WTC11 (cell line): ENCODE measurements around the gene SCYL1.

Source experiments
- ATF6 ChIP-seq: sonication (generic); formaldehyde crosslinking; IDR thresholded peaks from 2 replicates; pipeline ENCODE4 v1.8.1; 2023; ENCODE audit warnings: mild to moderate bottlenecking, missing genetic modification reagents
- CREM ChIP-seq: sonication (generic); formaldehyde crosslinking; IDR thresholded peaks from 2 replicates; pipeline ENCODE4 v1.8.1; 2022; ENCODE audit warnings: mild to moderate bottlenecking, missing genetic modification reagents, moderate library complexity
- E2F5 ChIP-seq: sonication (generic); formaldehyde crosslinking; IDR thresholded peaks from 2 replicates; pipeline ENCODE4 v1.8.1; 2022; ENCODE audit warnings: mild to moderate bottlenecking, moderate library complexity, missing genetic modification reagents
- MAX ChIP-seq: sonication (generic); formaldehyde crosslinking; IDR thresholded peaks from 2 replicates; pipeline ENCODE4 v1.8.0; 2022; ENCODE audit warnings: mild to moderate bottlenecking, missing genetic modification reagents
- NFYB ChIP-seq: sonication (generic); formaldehyde crosslinking; conservative IDR thresholded peaks from 2 replicates; pipeline ENCODE4 v1.8.0; 2022; ENCODE audit warnings: low read depth, missing genetic modification reagents
- NR1H2 ChIP-seq: sonication (generic); formaldehyde crosslinking; IDR thresholded peaks from 2 replicates; pipeline ENCODE4 v1.9.0; 2021; ENCODE audit warnings: mild to moderate bottlenecking, moderate library complexity, missing genetic modification reagents
- NR2C2 ChIP-seq: sonication (generic); formaldehyde crosslinking; IDR thresholded peaks from 2 replicates; pipeline ENCODE4 v1.8.0; 2022; ENCODE audit warnings: mild to moderate bottlenecking, missing genetic modification reagents
- ZNF121 ChIP-seq: sonication (generic); formaldehyde crosslinking; IDR thresholded peaks from 2 replicates; pipeline ENCODE4 v1.8.0; 2023; ENCODE audit warnings: missing genetic modification reagents
- ZNF138 ChIP-seq: sonication (generic); formaldehyde crosslinking; conservative IDR thresholded peaks from 2 replicates; pipeline ENCODE4 v1.8.1; 2022; ENCODE audit warnings: mild to moderate bottlenecking, moderate library complexity, missing genetic modification reagents
- ZNF416 ChIP-seq: fragments of 250-450 bp; sonication (Bioruptor Pico); IDR thresholded peaks from 2 replicates; pipeline ENCODE4 v1.9.0; 2021; ENCODE audit warnings: mild to moderate bottlenecking, inconsistent platforms
- TF ChIP-seq, protein P1 (sequence below): fragments of 200-600 bp; IDR thresholded peaks from 2 replicates; pipeline ENCODE4 v1.8.0; 2022; ENCODE audit warnings: antibody characterized with exemption
- TF ChIP-seq, protein P2 (sequence below): sonication (generic); formaldehyde crosslinking; IDR thresholded peaks from 2 replicates; pipeline ENCODE4 v1.8.1; 2023; ENCODE audit warnings: mild to moderate bottlenecking, missing genetic modification reagents, moderate library complexity
- TF ChIP-seq, protein P3 (sequence below): sonication (generic); formaldehyde crosslinking; IDR thresholded peaks from 2 replicates; pipeline ENCODE4 v1.8.1; 2022; ENCODE audit warnings: low read depth, mild to moderate bottlenecking, moderate library complexity, missing genetic modification reagents, borderline replicate concordance
- TF ChIP-seq, protein P4 (sequence below): sonication (generic); formaldehyde crosslinking; IDR thresholded peaks from 2 replicates; pipeline ENCODE4 v1.8.1; 2023; ENCODE audit warnings: mild to moderate bottlenecking, moderate library complexity, missing genetic modification reagents

GRCh38 chr11:65583589-65583988 is 58.7 kb downstream of the SCYL1 start:
- TF ChIP-seq NR2C2 (CRISPR knock-in tag), result no peak
- TF ChIP-seq, protein P1, sequence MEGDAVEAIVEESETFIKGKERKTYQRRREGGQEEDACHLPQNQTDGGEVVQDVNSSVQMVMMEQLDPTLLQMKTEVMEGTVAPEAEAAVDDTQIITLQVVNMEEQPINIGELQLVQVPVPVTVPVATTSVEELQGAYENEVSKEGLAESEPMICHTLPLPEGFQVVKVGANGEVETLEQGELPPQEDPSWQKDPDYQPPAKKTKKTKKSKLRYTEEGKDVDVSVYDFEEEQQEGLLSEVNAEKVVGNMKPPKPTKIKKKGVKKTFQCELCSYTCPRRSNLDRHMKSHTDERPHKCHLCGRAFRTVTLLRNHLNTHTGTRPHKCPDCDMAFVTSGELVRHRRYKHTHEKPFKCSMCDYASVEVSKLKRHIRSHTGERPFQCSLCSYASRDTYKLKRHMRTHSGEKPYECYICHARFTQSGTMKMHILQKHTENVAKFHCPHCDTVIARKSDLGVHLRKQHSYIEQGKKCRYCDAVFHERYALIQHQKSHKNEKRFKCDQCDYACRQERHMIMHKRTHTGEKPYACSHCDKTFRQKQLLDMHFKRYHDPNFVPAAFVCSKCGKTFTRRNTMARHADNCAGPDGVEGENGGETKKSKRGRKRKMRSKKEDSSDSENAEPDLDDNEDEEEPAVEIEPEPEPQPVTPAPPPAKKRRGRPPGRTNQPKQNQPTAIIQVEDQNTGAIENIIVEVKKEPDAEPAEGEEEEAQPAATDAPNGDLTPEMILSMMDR, result no peak
- no peak for TF ChIP-seq NR1H2
- no peak for TF ChIP-seq E2F5
- TF ChIP-seq, protein P2, sequence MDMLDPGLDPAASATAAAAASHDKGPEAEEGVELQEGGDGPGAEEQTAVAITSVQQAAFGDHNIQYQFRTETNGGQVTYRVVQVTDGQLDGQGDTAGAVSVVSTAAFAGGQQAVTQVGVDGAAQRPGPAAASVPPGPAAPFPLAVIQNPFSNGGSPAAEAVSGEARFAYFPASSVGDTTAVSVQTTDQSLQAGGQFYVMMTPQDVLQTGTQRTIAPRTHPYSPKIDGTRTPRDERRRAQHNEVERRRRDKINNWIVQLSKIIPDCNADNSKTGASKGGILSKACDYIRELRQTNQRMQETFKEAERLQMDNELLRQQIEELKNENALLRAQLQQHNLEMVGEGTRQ, result no peak
- TF ChIP-seq ZNF416 (CRISPR knock-in tag), result no peak
- no peak for TF ChIP-seq ZNF121 (CRISPR knock-in tag)
- TF ChIP-seq ZNF138, result no peak
- TF ChIP-seq NFYB, result no peak
- TF ChIP-seq, protein P3, sequence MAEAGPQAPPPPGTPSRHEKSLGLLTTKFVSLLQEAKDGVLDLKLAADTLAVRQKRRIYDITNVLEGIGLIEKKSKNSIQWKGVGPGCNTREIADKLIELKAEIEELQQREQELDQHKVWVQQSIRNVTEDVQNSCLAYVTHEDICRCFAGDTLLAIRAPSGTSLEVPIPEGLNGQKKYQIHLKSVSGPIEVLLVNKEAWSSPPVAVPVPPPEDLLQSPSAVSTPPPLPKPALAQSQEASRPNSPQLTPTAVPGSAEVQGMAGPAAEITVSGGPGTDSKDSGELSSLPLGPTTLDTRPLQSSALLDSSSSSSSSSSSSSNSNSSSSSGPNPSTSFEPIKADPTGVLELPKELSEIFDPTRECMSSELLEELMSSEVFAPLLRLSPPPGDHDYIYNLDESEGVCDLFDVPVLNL (CRISPR knock-in tag), result no peak
- no peak for TF ChIP-seq CREM
- no peak for TF ChIP-seq MAX (CRISPR knock-in tag)
- TF ChIP-seq ATF6 (CRISPR knock-in tag), result no peak
- TF ChIP-seq, protein P4, sequence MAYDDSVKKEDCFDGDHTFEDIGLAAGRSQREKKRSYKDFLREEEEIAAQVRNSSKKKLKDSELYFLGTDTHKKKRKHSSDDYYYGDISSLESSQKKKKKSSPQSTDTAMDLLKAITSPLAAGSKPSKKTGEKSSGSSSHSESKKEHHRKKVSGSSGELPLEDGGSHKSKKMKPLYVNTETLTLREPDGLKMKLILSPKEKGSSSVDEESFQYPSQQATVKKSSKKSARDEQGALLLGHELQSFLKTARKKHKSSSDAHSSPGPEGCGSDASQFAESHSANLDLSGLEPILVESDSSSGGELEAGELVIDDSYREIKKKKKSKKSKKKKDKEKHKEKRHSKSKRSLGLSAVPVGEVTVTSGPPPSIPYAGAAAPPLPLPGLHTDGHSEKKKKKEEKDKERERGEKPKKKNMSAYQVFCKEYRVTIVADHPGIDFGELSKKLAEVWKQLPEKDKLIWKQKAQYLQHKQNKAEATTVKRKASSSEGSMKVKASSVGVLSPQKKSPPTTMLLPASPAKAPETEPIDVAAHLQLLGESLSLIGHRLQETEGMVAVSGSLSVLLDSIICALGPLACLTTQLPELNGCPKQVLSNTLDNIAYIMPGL, result no peak
